Neural cell (in vitro differentiated cells): Measurements from ENCODE around the gene SPPL3.

Experiments
- CTCF ChIP-seq: fragments of 450-650 bp; IDR thresholded peaks from 2 replicates; pipeline ENCODE4 v1.5.1; 2014; ENCODE audit warnings: antibody characterized with exemption, mild to moderate bottlenecking, moderate library complexity; ENCODE audit not compliant: poor library complexity, severe bottlenecking
- EP300 ChIP-seq: fragments of 450-650 bp; conservative IDR thresholded peaks from 2 replicates; pipeline ENCODE4 v1.6.1; 2014; ENCODE audit warnings: antibody characterized with exemption, mild to moderate bottlenecking, moderate library complexity; ENCODE audit not compliant: poor library complexity, severe bottlenecking
- EZH2 ChIP-seq: fragments of 200-600, 300-800 bp; shearing (Covaris generic), sonication (generic); IDR thresholded peaks from 2 replicates; pipeline ENCODE4 v1.6.1; 2014; ENCODE audit warnings: antibody characterized with exemption, low read length, borderline replicate concordance, mild to moderate bottlenecking; ENCODE audit not compliant: insufficient read depth, poor library complexity, severe bottlenecking
- POLR2AphosphoS5 ChIP-seq: IDR thresholded peaks from 2 replicates; pipeline ENCODE4 v1.6.1; 2012

- no peak for TF ChIP-seq EP300
- TF ChIP-seq CTCF, result no peak
- TF ChIP-seq EZH2, result no peak
- TF ChIP-seq POLR2AphosphoS5, result no peak
Observed at GRCh38 chr12:120736404-120737331, 167.5 kb downstream of the SPPL3 start.
